Dedifferentiated amniotic fluid mesenchymal stem cell (primary cell): ENCODE measurements around the gene RASGRF1.

Source experiments
- DNase-seq: peaks from one replicate; pipeline ENCODE4 v3.0.0-alpha.2; 2016; ENCODE audit errors: extremely low spot score

RASGRF1 gene

DNA sequence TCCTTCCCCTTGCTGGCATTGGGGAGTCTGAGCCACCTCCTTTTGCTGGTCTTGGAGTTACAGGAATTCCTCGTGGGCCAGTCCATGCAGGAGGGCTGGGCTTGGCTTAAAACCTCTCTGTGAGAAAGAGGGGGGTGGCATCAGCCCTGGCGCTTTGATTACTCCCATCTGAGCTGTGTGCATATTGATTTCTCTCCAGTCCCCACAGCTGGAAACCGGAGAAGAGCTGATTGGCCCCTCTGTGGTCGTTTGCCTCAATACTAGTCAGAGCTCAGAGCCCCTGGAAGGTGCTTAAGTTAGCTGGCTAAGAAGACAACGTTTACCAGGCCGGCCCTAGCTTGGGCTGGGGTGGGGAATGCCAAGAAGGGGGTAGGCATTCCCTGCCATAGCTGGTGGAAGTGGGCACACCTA, 4.0 kb upstream of the RASGRF1 start:
- no peak for DNase-seq

DNA sequence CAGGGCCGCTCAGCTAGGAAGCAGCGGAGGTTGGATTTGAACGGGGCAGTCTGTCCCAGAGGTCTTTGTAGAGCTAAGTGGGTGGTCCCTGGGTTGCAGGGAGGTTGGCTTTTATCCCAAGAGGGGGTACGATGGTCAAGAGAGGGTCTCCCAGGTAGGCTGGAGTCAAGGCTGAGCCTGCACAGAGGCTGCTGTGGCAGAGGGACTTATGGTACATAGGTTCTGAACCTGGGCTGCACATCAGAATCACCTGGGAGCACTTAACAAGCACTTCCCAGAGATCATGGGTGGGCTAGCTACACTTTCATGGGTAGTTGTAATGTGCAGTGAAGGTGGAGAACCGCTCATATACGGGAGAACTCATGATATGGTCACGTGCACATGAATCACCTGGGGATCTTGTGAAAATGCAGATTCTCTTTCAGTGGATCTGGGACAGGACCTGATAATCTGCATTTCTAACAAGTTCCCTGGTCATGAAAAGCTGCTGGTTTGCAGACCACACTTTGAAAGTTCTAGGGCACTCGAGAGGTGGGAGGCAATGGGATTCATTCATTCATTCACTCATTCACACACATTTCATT, 2.9 kb upstream of the RASGRF1 start:
- DNase-seq = no peak

DNA sequence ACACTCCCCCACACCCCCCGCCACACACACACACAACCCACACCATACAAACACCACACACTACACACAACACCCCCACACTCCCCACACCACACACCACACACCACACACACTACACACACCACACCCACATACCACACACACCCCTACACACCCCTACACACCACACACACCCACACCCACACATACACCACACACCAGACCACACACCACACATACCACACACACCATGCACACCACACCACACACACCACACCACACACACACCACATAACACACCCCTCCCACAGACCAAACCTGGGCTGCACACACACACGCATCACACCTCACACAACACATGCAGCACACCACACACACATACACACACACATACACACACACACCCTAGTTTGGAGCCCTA, 1.8 kb upstream of the RASGRF1 start:
- DNase-seq = no peak

DNA sequence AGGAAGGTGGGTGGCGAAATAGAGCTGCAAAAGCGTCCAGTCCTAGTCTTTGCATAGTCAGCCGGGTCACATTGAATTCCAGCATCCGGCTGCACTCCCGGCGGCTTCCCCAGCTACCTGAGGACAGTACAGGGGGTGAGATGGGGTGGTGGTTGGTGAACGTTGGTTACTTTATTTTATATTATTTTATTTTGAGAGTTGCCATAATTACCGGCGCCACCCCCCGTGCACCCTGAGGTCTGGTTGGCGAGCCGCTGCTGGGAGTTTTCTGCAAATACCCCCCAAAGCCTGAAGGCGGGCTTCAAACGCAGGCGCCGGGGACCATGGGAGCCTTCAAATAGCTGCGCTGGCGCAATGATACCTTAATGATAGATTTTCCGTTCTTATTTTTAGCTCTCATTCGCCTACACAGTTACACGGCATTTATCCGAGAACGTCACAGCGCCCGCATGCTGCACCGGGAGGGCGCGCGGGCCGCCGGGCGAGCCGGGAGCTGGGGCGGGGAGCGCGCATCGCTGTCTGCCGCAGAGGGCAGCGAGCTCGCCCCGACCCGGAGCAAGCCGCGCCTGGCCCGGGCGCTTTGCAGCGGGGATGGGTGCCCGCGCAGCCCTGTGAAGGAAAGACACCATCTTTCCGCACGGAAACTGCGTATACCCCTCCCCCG, 756 bp upstream of the RASGRF1 start:
- DNase-seq = no peak

DNA sequence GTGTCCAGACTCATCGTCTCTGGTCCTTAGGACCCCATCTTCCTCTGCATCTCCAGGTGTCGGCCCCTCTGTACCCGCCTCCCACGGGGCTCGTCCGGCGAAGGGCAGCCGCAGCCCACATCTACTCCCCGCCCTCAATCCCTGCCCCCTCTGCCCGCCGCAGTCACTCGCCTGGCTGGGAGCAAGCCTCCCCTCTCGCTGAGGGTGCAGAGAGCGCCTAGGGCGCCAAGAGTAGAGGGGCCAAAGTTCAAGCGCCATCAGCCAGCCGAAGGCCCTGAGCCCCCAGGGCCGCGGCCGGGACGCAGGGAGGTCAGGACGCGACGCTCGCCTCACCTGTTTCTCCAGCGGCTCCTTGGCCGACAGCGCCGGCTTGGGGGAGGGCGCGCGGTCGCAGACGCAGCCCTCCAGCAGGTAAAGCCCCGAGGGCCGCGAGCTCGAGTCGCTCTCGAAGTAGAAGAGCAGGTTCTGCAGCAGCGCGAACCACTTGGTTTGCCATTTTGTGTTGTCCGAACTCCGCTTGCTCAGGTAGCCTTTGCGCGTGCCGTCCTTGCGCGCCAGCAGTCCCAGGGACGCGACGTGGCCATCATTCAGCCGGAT, 592 bp downstream of the RASGRF1 start:
- DNase-seq = no peak

DNA sequence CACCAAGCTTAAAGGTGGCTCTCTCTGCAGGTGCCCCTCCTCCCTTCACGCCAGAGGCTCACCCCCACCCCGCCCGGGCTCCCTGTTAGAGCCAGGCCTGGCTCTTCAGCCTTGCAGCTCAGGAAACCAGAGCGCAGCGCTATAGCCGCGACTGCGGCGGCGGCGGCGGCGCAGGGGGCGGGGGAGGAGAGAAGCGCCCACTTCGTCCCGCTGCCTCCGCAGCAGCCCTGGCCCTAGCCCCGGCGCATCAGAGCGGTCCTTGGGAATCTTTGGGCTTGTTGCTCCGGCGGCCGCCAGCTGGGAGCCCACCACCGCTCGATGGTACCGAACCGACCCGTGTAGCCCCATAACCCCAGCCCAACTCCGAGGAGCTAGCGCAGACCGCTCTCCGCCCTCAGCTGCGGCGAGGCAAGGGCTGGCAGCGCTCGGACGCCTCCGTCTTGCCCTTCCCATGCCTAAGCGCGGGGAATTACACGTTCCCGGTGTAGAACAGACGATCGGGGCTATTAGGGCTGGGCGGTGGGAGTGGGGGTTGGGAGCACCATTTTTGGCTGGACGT, 1.2 kb downstream of the RASGRF1 start:
- DNase-seq = no peak

DNA sequence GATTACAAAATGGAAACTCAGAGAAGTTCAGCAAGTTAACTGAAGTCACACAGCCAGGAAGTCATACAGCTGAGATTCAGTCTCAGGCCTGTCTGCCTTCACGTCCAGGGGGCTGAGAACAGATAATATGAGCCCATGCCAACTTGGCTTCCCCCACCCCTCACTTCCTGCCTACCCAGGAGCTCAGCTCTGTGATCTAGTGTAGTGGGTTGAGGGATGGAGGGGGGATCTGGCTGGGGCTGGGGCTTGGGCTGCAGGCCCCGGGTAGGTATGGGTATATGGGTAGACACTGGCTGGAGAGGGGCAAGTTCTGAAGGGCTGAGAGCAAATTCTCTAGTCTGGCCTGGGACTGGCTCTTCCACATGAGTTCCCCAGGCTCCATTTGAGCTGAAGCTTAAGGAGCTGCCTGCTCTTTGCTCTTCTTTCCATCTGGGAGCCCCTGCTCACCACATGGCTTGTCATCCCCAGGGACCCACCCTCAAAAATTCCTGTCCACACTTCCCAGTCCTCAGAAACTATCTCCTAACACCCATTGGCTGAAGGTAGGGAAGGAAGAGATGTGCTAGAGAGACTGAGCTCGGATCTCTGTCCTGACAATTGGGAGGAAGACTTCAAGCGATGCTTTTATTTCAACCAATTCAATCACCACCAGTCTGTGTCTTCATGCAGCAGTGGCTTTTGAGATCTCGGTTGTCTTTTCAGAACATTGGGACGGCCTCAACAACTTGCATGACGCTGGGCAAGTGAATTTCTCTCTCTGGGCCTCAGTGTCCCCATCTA, 2.0 kb downstream of the RASGRF1 start:
- no peak for DNase-seq

DNA sequence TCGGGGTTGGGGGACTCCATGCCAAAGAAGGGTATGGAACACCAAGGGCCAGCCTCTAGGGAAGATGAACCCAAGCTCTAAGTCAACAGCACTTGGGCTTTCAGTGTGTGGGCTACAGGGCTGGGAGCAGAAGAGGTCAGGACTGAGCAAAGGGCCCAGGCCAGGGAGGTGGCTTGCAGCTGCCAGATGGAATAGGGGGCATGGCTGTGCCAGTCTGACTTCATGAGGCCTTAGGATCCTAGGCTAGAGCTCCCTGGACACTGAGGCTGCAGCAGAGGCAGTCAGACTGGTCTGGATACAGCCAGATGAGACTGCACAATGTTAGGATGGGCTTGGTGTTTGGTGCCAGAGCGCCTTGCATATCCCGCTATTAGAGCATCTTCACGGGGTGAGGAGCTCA, 3.8 kb downstream of the RASGRF1 start:
- DNase-seq = no peak

DNA sequence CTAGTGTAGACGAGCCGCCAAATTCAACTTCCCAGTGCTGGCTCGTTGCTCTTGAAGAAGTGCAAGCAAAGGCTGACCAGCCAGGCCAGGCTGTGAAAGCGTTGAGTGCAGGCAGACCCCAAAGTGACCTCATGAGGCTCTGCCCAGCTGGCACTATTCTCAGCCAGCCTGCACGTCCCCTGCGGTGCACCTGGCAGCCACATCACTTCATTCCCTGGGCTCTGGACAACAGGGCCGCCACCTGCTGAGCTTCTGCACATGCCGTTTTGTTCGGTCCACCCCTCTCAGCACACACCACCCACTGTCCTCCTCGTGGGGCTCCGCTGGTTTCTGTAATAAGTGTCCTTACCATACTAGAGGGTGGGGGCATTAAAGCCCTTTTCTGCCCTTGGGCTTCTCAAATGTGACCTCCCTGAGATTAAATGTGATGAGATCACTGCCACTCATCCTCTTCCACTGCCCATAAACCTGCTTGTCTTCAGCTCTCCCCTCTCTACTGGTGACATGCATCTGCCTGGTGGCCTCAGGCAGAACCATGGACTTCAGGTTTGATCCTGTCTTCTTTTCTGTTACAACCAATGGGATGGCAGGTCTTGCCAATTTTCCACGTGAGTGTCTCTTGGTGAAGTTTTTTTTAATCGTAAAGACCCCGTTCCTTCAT, 6.1 kb downstream of the RASGRF1 start:
- no peak for DNase-seq

DNA sequence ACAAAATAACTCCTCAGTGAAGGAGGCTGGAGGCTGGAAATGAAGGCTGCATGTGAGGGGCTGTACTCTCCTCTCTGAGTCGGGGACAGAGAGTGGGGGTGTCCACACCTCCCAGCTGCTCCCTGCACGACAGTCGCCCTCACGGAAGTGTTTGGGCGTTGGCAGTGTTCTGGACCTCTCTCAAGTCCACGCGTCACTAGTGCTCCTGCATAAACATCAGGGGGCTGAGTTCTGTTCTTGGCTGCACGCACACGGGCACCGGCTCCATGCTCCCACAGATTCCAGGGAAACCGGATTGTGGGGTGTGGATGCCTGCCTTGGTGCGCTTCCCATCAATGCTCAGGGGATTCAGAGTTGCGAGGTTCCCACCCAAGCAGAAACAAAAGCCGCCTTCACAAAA, 7.4 kb downstream of the RASGRF1 start:
- no peak for DNase-seq

DNA sequence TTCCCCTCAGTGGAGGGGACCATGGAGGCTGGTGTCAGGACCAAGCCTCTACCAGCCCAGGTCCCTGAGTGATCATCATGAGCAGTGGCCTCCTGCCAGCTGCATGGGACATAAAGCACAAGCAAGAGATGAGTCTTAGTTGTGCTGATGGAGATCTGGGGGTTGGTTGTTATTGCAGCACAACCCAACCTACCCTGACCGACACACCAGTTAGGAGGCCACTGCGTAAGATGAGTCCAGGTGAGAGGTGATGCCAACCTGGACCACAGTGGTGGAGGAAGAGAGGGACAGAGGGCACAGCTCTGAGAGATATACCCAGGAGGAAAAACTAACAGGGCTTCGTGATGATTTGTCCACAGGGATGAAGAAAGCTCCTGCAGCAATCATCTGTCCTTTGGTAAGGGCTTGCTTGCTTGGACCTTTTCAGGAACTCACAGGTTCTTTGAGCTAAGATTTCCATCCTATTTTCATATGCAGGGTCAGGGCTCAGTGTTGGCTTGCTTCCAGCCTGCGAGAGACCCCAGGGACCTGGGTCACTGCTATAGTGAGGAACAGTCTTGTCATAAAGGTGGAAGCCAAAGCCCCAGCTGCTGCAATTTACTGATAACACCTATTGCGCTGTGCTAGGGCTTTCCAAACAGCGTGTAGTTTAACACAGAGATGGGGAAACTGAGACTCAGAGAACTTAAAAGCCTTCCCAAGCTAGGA, 8.1 kb downstream of the RASGRF1 start:
- no peak for DNase-seq

DNA sequence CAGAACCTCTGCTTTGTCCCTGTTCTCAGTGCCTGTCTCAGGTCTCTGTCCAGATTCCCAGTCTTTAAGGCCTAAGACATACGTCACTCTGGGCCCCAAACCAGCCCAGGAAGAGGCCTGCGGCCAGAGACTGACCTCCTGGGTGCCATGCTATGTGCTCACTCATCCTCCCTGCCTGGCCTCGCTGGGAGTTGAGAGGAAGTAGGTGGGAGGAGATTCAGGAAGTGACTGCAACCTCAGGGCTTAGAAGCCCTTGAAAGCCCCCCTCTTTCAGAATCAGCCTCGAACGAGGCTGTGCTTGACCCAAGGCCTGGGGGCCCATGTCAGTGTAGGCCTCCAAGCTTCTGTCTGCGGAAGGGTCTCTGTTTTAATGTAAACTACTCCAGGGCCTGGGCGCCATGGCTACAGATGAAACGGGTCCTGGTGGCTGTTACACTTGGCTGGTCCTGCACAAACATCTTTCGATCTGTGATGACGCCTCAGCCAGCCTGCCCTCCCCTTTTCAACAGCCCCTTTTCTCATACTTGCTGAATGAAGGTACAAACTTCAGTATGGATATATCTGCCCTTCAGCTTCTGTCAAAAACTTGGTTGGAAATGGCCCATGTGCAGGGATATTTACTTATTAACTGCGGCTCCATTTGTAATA, 11.7 kb downstream of the RASGRF1 start:
- no peak for DNase-seq

DNA sequence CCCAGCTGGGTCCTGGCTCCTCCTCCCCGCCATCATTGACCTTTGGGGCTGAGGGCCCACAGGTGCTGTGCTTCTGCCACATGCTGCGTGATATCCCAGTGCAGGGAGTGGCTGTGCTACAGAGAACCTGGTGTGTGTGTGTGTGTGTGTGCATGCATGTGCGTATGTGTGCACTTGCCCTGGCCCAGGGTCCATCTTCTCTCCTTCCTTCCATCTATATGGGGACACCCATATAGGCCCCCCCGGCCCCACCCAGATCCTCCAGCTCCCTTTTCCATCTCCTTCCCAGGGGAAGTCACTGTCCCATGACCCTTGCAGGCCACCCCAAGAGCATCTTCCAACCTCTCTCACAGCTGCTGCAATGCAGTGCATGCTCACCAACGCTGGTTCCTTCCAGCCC, 12.6 kb downstream of the RASGRF1 start:
- no peak for DNase-seq

DNA sequence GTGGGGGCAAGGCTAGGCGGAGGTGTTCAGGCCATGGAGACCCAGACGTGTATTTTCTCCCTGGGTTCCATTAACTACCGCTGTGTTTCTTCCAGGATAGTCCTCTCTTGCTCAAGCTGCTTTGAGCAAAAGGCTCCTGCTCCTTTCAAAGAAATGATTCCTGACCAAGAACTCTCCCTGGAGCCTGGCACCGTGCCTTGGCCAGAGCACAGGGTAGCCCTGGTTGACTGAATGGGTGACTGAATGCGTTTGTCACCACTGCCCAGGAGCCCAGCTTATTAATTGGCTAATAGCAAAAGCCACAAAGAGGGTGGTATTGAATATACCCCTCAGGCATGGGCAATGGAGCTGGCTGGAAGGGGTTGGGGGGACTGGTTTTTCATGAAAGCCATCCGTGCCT, 13.9 kb downstream of the RASGRF1 start:
- DNase-seq = no peak

DNA sequence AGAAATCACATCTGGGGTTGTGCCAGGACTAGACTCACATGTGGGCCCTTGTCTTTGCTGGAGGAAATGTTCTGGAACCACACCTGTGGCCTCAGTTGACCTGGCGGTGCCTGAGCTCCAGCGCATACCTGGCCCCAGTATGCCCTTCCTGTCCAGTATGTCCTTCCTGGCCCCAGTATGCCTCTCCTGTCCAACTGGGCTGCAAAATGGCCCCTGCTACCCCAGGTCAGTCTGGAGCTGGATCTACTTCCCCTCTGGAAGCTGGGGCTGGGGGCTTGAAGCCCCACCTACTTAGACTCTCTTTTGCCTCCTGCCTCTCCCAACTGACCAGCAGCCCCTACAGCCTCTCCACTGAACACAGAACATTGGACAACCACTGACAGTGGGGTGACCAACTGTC, 15.3 kb downstream of the RASGRF1 start:
- DNase-seq = no peak

DNA sequence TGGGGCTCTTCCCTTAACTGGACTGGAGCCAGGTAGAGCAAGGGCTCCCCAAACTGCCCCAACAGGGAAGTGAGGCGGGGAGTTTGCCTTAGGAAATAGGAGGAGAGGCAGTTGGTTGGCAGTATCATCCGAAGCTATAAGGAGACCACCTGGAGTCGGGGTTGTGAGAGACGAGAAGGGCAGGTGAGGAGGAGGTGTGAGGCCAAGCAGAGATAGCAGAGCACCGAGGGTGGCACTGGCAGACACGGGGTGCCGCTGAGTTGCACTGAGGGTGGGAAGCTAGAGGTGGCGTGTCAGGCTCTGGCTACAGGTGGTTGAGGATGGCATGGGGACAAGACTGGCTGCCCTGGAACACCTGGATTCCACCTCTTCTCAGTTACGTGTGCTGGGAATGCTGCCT, 17.2 kb downstream of the RASGRF1 start:
- no peak for DNase-seq

DNA sequence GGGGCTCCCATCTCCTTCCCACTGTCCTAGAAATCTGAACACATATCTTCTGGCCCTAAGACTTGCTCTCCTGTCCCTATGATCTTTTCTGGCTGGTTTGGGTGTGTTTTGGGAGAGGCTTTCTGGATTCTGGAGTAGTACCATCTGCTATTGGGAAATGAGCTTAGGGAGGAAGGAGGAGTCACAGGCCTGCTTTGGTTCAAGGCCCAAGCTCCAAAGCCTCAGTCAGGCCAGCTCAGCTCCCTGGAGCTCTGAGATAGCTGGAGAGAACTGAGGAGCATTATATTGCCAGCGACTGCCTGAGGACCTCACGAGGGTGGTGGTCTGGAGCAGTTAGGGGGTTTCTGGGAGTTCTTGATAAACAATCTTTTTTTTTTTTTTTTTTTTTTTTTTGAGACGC, 18.7 kb downstream of the RASGRF1 start:
- no peak for DNase-seq

DNA sequence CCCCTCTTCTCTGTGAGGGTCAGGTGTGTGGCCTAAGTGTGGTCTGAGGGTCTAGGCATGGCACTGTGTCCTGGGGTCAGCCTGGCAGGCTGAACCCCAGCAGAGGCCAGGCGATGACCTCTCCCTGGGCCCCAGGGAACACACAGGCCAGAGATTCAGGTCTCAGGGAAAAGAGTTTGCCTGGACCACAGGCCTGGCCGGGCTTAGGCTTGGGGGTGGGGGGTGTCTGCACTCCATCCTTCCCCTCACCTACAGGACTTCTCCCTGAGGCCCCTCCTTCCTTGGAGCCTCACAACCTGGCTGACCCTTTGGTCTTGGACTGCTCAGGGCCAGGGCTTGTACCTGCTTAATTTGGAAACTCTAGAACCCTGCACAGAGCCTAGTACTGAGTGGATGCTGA, 21.8 kb downstream of the RASGRF1 start:
- DNase-seq = no peak

DNA sequence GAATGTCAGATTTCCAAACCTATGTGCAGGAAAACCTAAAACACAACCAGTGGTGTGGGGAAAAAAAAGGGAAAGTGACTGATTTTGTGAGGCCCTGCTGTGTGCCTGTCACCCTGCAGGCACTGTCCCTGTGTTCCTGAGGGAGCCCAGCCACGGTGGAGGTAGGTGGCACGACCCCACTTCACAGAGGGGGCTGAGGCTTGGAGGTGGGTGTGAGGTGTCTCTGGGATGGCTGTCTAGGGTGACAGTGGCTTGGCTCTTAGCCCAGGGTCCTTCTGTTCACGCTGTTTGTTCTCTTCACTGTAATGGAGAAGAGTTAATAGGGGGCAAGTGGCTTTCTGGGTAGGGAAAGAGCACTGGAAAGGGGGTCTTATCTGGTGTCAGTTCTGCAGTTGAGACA, 22.6 kb downstream of the RASGRF1 start:
- DNase-seq = no peak

DNA sequence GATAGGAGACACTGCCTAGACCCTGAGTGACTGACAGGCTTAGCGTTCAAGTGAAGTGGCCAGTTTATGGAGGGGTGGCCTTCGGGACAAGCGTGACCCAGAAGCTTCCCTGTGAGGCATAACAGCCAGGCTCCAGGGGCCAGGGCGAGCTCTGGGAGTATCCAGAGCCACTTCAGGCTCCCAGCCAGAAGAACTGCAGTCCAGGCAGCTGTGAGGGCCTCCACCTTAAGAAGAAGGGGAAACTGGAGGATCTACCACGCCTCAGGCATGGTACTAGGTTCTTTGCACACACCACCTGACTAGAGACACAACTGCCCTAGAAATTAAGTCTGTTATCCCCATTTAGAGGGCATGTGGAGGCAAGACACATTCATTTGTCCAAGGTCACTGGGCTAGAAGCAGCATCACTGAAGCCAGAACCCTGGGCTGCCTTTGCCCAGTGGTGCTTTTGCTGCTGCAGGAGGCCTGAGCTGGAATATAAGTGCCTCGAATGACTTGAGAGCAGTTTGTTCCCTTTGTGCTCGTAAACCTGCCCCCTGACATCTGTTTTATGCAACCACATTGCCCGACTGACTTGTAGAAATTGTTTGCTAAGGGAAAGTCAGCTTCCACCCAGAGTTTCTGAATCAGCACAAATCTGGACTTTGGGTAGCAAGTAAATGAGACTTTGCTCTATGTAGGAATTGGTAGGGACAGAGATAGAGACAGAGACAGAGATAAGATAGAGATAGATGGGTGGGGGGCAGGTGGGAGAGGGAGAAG, 23.3 kb downstream of the RASGRF1 start:
- DNase-seq = no peak
